HepG2 (cell line): Measurements from ENCODE around the gene NAV2.

Experiments used
- EZH2 ChIP-seq: conservative IDR thresholded peaks from 2 replicates; pipeline ENCODE4 v1.6.1; 2012; ENCODE audit warnings: mild to moderate bottlenecking, low read depth, low read length, moderate library complexity
- MXI1 ChIP-seq: IDR thresholded peaks from 3 replicates; pipeline ENCODE4 v1.6.1; 2012; ENCODE audit warnings: low read depth, low read length, inconsistent platforms, borderline replicate concordance
- SAFB2 ChIP-seq: sonication (generic); formaldehyde crosslinking; IDR thresholded peaks from 2 replicates; pipeline ENCODE4 v1.5.1; 2020; ENCODE audit warnings: missing genetic modification reagents, low read depth, mild to moderate bottlenecking, borderline replicate concordance
- ZBTB1 ChIP-seq: sonication (generic); formaldehyde crosslinking; IDR thresholded peaks from 2 replicates; pipeline ENCODE4 v1.4.0; 2020; ENCODE audit warnings: missing genetic modification reagents, borderline replicate concordance
- ZBTB7A ChIP-seq: sonication (generic); formaldehyde crosslinking; IDR thresholded peaks from 2 replicates; pipeline ENCODE4 v1.8.0; 2022; ENCODE audit warnings: mild to moderate bottlenecking, missing genetic modification reagents
- ZNF547 ChIP-seq: sonication (generic); formaldehyde crosslinking; IDR thresholded peaks from 2 replicates; pipeline ENCODE4 v1.5.1; 2020; ENCODE audit warnings: mild to moderate bottlenecking, missing genetic modification reagents
- TF ChIP-seq, protein P1 (sequence below): sonication (generic); formaldehyde crosslinking; conservative IDR thresholded peaks from 2 replicates; pipeline ENCODE4 v1.4.0; 2020; ENCODE audit warnings: mild to moderate bottlenecking, missing genetic modification reagents, moderate library complexity
- TF ChIP-seq, protein P2 (sequence below): sonication (generic); formaldehyde crosslinking; IDR thresholded peaks from 2 replicates; pipeline ENCODE4 v1.8.1; 2022; ENCODE audit warnings: mild to moderate bottlenecking, missing genetic modification reagents
- TF ChIP-seq, protein P3 (sequence below): IDR thresholded peaks from 2 replicates; pipeline ENCODE4 v1.6.1; 2018; ENCODE audit warnings: missing genetic modification reagents
- TF ChIP-seq, protein P4 (sequence below), 2 experiments: sonication (generic) in 1 of 2; formaldehyde crosslinking in 1 of 2; IDR thresholded peaks; 2 replicates each; pipeline versions ENCODE4 v1.4.0 to v1.6.1; 2018 to 2020; ENCODE audit warnings: missing genetic modification reagents in 2 of 2, borderline replicate concordance in 1 of 2, low read depth in 1 of 2, mild to moderate bottlenecking in 1 of 2, missing biosample characterization in 1 of 2

DNA sequence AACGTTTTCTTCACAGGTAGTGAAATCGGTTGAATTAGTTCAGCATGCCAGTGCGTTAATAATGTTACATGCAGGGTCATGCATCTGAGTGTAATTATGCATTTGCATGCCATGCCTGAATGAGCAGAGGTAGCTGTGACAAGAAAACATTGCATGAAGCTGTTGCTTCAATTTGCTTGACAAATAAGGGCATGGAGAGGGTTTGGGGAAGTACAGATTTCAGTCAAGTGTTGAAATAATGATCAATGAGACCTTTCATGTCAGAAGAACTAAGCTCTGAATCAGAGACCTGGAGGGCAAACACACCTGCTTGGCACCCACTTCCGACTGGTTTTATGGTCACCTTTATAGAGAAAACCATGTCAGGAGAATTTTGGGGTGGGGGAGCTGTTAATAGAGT is 226.2 kb downstream of the NAV2 start:
- TF ChIP-seq, protein P1, sequence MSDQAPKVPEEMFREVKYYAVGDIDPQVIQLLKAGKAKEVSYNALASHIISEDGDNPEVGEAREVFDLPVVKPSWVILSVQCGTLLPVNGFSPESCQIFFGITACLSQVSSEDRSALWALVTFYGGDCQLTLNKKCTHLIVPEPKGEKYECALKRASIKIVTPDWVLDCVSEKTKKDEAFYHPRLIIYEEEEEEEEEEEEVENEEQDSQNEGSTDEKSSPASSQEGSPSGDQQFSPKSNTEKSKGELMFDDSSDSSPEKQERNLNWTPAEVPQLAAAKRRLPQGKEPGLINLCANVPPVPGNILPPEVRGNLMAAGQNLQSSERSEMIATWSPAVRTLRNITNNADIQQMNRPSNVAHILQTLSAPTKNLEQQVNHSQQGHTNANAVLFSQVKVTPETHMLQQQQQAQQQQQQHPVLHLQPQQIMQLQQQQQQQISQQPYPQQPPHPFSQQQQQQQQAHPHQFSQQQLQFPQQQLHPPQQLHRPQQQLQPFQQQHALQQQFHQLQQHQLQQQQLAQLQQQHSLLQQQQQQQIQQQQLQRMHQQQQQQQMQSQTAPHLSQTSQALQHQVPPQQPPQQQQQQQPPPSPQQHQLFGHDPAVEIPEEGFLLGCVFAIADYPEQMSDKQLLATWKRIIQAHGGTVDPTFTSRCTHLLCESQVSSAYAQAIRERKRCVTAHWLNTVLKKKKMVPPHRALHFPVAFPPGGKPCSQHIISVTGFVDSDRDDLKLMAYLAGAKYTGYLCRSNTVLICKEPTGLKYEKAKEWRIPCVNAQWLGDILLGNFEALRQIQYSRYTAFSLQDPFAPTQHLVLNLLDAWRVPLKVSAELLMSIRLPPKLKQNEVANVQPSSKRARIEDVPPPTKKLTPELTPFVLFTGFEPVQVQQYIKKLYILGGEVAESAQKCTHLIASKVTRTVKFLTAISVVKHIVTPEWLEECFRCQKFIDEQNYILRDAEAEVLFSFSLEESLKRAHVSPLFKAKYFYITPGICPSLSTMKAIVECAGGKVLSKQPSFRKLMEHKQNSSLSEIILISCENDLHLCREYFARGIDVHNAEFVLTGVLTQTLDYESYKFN (CRISPR knock-in tag), result no peak
- no peak for TF ChIP-seq SAFB2 (CRISPR knock-in tag)
- no peak for TF ChIP-seq MXI1
- TF ChIP-seq, protein P2, sequence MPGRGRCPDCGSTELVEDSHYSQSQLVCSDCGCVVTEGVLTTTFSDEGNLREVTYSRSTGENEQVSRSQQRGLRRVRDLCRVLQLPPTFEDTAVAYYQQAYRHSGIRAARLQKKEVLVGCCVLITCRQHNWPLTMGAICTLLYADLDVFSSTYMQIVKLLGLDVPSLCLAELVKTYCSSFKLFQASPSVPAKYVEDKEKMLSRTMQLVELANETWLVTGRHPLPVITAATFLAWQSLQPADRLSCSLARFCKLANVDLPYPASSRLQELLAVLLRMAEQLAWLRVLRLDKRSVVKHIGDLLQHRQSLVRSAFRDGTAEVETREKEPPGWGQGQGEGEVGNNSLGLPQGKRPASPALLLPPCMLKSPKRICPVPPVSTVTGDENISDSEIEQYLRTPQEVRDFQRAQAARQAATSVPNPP (CRISPR knock-in tag), result no peak
- TF ChIP-seq EZH2, result no peak
- no peak for TF ChIP-seq ZBTB7A (CRISPR knock-in tag)
- TF ChIP-seq, protein P3, sequence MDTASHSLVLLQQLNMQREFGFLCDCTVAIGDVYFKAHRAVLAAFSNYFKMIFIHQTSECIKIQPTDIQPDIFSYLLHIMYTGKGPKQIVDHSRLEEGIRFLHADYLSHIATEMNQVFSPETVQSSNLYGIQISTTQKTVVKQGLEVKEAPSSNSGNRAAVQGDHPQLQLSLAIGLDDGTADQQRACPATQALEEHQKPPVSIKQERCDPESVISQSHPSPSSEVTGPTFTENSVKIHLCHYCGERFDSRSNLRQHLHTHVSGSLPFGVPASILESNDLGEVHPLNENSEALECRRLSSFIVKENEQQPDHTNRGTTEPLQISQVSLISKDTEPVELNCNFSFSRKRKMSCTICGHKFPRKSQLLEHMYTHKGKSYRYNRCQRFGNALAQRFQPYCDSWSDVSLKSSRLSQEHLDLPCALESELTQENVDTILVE, result no peak
- no peak for TF ChIP-seq ZBTB1
- TF ChIP-seq, protein P4, sequence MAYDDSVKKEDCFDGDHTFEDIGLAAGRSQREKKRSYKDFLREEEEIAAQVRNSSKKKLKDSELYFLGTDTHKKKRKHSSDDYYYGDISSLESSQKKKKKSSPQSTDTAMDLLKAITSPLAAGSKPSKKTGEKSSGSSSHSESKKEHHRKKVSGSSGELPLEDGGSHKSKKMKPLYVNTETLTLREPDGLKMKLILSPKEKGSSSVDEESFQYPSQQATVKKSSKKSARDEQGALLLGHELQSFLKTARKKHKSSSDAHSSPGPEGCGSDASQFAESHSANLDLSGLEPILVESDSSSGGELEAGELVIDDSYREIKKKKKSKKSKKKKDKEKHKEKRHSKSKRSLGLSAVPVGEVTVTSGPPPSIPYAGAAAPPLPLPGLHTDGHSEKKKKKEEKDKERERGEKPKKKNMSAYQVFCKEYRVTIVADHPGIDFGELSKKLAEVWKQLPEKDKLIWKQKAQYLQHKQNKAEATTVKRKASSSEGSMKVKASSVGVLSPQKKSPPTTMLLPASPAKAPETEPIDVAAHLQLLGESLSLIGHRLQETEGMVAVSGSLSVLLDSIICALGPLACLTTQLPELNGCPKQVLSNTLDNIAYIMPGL (CRISPR knock-in tag; IDR thresholded peaks at IDR 0.05; ENCODE audit: borderline replicate concordance in 1 of 2, low read depth in 1 of 2), result no peak
- TF ChIP-seq ZNF547 (CRISPR knock-in tag), result no peak
